Measurements from ENCODE around the gene EMC9.

EMC9 gene

DNA sequence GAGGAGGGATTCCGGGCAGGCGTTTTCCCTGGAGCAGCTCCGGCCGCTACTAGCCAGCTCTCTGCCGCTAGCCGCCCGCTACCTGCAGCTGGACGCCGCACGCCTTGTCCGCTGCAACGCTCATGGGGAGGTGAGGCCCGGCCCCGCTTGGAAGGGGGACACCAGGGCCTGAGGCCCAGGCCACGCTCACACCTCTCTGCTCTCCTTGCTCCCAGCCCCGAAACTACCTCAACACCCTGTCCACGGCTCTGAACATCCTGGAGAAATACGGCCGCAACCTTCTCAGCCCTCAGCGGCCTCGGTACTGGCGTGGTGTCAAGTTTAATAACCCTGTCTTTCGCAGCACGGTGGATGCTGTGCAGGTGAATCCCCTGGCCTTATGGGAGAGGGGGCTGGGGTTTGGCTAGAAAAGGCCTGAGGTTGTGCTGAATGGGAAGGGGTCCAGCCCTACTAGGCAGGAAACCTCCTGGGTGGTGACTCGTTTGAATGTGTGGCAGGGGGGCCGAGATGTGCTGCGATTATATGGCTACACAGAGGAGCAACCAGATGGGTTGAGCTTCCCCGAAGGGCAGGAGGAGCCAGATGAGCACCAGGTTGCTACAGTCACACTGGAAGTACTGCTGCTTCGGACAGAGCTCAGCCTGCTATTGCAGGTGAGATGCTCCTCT is 6.5 kb upstream of the EMC9 start:
- DNase-seq: no peak

DNA sequence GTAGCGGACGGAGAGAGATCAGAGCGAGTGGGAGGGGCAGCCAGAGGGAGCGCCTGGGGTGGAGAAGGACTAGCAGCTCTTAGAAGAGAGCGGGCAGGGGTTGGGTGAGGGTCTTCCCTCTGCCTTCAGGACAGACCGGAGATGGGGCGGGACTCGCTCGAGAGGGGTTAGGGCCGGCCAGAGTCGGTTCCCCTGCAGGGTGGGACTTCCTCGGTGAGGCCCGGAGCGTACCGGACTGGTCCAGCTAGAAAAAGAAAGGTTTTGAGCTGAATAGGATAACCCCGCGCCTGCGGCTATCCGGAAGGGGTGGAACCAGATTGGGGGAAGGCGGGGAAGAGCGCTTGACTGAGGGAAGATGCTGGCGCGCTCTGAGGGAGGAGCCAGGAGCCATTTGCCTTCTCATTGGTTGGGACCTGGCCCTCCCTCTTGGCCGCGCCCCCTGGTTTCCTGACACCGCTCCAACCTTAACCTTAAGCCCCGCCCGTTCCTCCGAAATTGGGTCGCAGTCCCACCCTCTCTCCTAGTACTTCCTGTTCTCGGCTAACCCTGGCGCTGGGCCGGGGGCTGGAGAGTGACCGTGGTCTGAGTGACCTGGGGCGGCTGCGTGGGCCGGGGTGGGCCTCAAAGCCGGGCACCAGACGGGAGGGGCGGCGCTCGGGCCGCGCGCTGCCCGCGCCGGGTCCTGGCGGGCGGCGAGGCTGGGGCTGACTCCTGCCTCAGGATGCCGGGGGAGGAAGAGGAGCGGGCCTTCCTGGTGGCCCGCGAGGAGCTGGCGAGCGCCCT is 5.8 kb upstream of the EMC9 start, which contains the start of gene RNF31:
Gene RNF31 (plus strand): TSS at position 521 of the 783 bp plus-strand sequence. CDS start 201 bp downstream, at position 722.
- DNase-seq: peak; percentile 98

DNA sequence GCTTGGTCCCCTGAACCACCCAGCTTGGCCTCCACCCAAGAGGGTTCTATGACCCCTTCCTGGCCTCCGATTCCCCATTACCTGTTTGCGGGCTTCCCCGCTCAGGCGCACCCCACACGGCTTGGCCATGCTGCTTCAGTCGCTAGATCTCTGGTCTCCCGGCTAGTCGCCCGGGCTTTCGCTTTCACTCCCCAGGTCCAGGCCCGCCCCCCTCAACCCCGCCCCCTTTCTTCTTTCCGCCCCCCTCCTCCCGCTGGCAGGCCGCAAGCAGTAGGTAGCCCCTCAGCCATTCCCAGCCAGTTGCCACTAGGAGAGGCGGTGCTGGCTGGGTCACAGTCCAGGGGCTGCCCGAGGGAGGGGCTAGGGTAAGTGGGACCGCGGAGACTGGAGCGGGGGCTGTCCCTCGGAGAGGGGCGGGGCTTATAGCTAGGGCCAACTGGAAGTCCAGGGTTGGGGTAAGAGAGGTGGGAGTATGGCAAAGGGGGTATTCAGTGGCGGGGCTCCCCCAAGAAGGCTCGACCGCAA is 5.1 kb upstream of the EMC9 start, which contains the start of gene PSME2:
Gene PSME2 (minus strand): TSS at position 158 of the 525 bp plus-strand sequence. CDS start 29 bp downstream, at position 129.
- DNase-seq: peak; percentile 89 to 93

DNA sequence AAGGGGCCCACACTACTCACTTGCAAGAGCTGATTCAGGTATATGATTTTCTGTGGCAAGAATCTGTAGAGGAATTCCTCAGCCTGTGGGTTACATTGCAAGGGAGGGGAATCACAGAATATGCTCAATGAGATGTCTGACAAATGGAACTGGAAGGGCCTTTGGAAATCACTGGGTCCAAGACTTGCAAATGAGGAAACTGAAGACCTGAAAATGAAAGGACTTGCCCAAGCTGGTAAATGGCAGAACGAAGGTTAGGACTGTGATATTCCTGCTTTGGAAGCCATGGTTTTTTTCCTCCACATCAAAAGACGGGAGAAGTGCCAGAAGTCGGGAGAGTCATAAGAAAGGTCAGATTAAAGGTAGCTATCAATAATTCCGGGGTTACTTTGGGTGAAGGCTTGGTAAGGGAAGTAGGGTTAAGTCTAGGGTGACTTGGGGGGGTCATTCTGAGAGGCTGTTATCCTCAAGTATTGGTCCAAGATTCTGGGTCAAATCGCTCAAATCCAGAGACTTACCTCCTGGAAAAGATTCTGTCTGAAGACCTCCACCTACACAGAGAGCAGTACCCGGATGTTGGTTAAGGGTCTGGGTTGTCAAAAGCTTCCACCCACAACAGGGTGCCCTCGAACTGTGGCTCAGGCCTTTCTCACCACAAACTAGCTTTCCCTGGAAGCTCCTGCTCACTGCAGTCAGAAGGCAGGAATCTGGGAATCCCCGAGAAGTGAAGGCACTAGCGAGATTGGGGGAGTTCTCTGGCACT is 4.5 kb upstream of the EMC9 start:
- peak in 1 of 2 donors; percentile 14 for DNase-seq

DNA sequence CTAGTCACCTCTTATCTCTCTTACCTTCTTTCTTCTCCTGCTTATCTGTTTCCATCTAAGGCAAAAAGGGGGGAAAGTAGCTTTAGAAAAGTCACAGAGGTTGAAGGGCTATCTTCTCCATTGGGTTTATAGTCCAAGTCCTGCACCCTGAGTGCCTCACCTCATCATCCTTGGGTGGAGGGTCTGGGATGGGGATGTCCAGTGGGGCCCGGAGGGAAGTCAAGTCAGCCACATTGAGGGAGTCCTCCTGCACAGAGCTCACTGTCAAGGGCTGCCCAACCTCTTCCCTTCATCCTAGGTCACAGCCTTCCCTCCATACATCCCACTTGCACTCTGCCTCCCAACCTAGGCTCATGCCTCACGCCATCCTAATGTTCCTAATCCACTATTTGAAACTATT is 3.8 kb upstream of the EMC9 start:
- DNase-seq: no peak

DNA sequence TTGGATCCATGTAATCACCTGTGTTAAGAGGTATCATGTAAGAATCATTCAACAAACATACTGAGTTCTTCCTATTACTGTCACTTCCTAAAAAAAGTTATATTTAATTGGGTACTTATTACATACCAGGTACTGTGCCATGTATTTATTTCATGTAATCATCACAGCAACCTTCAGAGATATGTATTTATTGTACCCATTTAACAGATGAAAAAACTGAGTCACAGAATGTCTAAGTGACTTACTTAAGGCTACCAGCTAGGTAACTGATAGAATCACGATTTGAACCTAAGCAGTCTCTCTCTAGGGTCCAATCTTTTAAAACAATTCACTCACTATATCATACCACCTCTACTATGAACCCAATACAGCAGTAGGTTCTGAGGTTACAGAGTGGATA is 3.1 kb upstream of the EMC9 start:
- no peak for DNase-seq

DNA sequence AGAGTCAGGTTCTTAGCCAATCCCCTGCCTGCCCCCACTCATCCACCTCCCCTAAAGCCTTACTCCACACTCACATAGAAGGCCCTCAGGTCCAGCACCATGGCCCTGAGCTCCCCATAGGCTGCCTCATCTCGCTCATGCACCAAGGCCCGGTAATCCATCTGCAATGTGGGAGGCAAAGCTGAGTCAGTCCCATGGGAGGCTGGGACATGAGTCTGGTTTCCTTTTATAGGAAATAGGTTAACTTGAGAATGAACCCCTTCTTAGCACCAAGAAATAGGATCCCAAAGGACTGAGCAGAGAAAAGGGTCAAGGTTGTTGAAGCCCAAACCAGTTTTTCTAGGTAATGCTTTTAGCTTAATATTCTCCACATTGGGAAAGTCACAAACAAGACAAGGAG is 2.1 kb upstream of the EMC9 start:
- no peak for DNase-seq

DNA sequence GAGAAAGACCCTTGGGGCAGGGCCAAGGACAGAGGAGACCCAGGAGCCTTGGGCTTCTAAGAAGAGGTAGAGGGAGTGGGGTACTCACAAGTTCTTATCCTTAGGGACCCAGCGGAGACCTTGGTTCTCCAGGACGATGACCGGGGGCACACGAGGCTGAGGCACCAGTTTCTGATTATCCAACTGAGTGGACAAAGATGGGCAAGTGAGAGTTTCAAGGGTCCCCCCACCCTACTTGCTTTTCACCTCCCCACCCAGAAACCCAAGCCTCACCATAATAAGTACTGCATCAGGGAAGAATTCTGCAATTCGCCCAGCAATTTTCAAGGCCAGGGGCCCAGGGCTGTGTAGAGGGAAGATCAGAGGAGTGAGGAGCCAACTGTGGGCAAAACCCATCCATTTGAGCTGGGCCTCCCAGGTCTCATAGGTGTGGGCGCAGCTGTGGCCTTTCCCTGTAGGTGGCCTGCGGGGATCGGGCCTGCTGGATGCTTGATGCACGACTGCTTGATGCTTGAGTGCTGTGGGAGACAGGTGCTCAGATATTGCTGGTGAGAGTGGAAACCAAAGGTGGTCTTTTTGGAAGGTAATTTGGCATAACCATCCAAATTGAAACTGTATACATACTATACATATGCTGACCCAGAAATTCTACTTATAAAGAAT is 2.0 kb downstream of the EMC9 start:
- DNase-seq: peak in 1 of 2 donors; percentile 45

DNA sequence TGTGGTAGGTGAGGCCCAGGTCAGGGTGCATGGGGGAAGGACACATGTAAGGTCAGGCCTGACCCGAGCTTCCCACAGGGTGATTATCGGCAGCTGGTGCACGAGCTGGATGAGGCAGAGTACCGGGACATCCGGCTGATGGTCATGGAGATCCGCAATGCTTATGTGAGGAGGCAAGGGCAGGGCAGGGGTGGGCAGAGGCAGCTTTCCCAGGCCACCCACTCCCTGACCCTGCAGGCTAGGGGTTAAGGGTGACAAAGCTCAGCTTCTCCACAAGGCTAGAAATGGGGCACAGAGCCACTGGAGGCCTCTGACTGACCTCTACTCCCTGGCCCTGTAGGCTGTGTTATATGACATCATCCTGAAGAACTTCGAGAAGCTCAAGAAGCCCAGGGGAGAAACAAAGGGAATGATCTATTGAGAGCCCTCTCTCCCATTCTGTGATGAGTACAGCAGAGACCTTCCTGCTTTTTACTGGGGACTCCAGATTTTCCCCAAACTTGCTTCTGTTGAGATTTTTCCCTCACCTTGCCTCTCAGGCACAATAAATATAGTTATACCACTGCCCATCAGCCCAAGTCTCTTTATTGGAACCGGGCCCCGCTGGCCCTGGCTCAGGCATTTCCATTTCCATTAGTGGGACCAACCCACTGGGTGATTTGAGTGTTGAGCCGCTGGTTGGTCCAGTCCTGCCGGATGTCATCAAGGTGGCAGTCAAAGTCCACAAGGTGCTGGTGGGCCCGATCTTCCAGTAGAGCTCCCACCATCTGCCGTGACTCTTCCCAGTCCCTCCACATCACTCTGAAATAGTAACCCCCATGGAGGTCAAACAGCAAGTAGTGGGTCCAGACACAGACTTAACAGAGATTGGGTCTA is 2.8 kb downstream of the EMC9 start:
- no peak for DNase-seq

DNA sequence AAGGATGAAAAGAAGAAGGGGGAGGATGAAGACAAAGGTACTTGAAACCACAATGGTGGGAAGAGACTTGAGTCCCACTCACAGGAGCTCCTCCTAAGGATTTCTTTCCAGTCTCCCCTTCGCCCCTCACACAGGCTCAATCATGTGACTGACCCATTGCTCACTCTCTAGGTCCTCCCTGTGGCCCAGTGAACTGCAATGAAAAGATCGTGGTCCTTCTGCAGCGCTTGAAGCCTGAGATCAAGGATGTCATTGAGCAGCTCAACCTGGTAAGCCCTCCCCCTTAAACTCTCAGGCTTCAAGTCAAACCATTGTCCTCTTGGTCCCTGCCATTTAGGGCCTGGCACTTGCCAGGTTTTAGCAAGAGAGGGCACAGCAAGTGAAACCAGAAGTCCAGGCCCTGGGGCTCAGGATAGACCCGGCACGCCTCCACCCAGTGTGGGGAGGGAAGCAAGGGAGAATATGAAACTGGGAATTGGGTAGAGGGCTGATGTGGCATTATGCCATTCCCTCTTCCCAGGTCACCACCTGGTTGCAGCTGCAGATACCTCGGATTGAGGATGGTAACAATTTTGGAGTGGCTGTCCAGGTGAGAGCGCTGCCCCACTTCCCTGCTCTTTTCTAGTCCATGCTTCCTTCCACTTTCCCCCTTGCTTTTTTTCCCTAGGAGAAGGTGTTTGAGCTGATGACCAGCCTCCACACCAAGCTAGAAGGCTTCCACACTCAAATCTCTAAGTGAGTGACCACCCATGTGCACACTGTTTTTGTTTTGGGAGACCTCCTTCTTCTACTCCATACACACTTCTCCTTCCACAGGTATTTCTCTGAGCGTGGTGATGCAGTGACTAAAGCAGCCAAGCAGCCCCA is 3.6 kb downstream of the EMC9 start:
- no peak for DNase-seq

DNA sequence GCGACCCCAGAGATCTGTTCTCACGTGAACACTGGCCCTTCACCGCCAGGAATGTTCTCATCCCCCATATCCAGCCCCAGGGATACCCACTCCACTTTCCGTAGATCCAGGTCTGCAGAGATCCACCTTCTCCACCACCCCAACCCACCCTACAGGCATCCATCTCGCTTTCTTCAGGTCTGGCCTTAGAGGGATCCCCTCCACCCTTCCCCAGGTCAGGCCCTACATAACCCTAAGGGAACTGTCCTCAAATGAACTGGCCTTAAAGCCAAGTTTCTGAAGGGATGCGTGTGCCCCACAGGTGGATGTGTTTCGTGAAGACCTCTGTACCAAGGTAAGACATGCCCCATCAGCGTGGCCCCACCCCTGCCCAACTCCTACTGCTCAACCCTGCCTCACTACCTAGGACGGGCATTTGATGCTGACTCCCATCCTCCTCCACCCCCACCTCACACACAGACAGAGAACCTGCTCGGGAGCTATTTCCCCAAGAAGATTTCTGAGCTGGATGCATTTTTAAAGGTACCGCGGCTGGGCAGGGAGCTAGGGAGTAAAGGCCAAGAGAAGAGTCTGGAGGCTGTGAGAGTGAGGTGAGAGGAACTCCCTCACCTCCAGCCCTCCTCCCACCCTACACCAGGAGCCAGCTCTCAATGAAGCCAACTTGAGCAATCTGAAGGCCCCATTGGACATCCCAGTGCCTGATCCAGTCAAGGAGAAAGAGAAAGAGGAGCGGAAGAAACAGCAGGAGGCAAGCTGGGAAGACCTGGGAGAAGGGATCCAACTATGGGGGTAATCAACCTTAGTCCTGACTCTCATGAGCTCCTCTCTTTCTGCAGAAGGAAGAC is 4.5 kb downstream of the EMC9 start:
- DNase-seq: peak in 1 of 2 donors; percentile 34

DNA sequence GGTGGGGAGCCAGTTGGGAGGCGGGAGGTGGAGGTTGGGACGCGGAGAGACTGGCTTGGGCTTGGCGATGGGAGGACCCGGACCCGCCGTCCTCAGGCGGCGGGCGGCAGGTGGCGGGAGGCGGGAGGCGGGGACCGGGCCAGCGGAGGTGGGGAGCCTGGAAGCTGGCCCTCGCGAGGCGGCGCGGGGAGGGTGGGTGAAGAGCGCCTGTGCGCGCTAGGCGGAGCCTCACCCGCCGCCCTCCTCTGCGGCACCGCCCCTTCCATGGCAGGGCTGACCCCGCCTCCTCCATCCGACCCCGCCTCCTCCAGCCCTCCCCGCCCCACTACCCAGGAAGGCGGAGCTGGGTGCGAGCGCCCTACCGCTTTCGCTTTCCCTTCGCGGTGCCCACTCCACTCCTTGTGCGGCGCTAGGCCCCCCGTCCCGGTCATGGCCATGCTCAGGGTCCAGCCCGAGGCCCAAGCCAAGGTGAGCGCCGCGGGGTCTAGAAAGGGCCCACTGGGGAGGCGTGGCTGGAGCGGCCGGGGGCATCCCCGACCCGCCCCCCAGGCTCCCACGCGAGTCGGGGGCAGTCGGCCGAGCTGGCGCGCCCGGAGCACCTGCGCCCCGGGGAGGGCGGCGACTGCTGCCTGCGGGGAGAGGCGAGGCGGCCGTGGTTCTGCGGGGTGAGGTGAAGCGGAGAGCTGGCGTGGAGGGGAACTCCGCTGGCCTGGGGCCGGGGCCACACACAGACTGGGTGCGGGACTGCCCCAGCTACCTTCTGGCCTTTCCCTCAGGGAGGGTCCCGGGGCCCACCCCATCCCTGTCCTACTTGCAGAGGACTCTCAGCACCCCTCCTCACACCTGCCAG is 5.3 kb downstream of the EMC9 start, which contains the start of gene PSME1:
Gene PSME1 (plus strand): TSS at position 361 of the 850 bp plus-strand sequence. CDS start 69 bp downstream, at position 430.
- peak; percentile 94 to 95 for DNase-seq

DNA sequence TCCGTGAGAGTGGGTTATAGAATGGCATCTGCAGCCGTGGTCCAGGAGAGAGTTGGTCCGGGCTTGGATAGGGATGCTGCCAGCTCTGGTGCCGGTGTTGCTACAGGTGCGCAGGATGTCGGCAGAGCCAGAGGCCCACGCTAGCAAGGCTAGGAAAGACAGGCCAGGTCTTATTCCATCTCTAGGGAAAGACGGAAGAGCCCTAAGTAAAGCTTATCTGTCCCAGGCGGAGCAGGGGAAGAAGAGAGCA is 5.9 kb downstream of the EMC9 start:
- no peak for DNase-seq

DNA sequence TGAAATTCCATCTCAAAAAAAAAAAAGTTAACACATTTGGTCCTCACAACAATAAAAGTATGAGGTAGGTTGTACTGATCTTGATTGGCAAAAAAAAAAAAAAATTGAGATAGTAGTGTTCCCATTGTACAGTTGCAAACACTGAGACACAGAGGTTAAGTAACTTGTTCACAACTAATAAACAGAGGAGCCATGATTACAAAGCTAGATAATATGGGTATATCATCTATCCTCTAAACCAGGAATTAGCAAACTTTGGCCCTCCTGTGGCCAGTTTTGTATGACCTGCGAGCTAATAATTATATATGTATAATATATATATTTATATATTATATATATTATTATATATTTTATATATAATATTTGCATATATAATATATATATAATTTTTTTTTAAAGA is 7.7 kb downstream of the EMC9 start:
- no peak for DNase-seq

DNA sequence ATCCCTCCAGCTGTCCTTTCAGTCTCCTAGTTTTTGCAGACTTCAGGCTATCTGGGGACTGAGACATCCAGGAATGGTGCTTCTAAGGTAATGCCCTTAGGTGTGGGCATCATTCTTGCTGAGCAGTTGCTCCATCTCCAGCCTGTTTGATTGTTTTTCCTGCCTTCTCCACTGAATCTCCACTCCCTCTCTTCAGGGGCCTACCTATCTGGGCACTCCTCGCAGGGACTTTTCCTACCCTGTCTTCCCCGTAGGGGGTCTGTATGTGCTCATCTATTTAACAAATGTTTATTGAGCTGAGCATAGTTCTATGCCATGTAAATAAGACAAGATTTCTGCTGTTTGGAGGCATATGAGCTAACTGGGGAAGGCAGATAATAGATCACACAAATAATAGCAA is 8.4 kb downstream of the EMC9 start:
- no peak for DNase-seq

DNA sequence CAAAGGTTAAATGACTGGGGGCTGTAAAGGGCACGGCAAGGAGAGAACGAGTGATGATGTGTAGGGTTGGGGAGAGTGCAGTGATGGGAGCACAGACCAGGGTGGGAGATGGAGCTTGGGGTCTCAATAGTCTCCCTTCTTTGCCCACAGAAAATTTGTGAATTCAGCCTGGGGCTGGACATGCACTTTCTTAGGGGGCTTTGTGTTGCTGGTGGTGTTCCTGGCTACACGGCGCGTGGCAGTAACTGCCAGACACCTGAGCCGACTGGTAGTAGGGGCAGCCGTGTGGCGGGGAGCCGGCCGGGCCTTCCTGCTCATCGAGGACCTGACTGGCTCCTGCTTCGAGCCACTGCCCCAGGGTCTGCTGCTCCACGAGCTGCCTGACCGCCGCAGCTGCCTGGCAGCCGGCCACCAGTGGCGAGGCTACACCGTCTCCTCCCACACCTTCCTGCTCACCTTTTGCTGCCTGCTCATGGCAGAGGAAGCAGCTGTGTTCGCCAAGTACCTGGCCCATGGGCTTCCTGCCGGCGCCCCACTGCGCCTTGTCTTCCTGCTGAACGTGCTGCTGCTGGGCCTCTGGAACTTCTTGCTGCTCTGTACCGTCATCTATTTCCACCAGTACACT is 9.2 kb downstream of the EMC9 start:
- peak in 1 of 2 donors; percentile 27 for DNase-seq

DNA sequence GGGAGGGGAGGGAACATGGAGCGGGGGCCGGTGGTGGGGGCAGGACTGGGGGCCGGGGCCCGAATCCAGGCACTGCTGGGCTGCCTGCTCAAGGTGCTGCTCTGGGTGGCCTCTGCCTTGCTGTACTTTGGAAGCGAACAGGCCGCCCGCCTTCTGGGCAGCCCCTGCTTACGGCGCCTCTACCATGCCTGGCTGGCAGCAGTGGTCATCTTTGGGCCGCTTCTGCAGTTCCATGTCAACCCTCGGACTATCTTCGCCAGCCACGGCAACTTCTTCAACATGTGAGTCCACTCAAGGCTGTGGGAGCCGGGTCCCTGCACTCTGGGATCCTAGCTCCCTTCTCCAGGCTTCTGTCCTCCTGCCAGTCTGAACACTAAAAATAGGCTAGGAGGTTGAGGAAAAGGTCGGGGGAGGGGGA is 9.8 kb downstream of the EMC9 start:
- DNase-seq: no peak
